Endothelial cell of umbilical vein (primary cell): ENCODE results near the gene LRRC43. TPM values are rescaled to one million over a fixed set of nuclear protein-coding genes. Genes with fewer than 3 reads are reported as not detected.

Source experiments
- BruUV-seq: library from RNA; stranded (reverse); fragments of 400-500 nt; replicated peaks from 2 replicates; lab custom pipeline; 2021; lab: Mats Ljungman, UMichigan
- CTCF ChIA-PET: fragments of 300-600, 350-600 bp; sonication (Branson Sonifier 250); formaldehyde crosslinking; loops from one replicate; lab custom pipeline; 2021; ENCODE audit warnings: antibody characterized with exemption, inconsistent platforms; lab: Charles Lee
- POLR2A ChIA-PET: fragments of 300-600, 350-600 bp; sonication (Branson Sonifier 250); formaldehyde crosslinking; loops from one replicate; lab custom pipeline; 2021; ENCODE audit warnings: antibody characterized with exemption, inconsistent platforms; lab: Charles Lee
- DNase-seq: peaks from one replicate; pipeline ENCODE4 v3.0.0-alpha.2; 2011; ENCODE audit warnings: low read depth, low spot score
- FAIRE-seq: peaks from 2 replicates; lab custom pipeline; 2011; peaks lifted over from hg19 to GRCh38; lab: Jason Lieb, UNC
- H2AFZ ChIP-seq: 2 replicates; pipeline ENCODE4 v1.6.0; 2012; ENCODE audit warnings: low read depth, low read length, control low read depth, inconsistent platforms
- H3K27ac ChIP-seq: 2 replicates; pipeline ENCODE4 v1.5.1; 2011; ENCODE audit warnings: low read depth, mild to moderate bottlenecking, control low read depth, low read length, moderate library complexity; ENCODE audit not compliant: insufficient read depth
- H3K27me3 ChIP-seq, 2 experiments: 2 replicates each; pipeline versions ENCODE4 v1.6.0 to v1.6.1; 2011; ENCODE audit warnings: low read length in 2 of 2, mixed read lengths in 1 of 2; ENCODE audit not compliant: control insufficient read depth in 2 of 2, insufficient read depth in 2 of 2
- H3K36me3 ChIP-seq, 2 experiments: 2 replicates in 1 of 2; 3 replicates in 1 of 2; pipeline ENCODE4 v1.5.1; 2011; ENCODE audit warnings: low read length in 2 of 2, mild to moderate bottlenecking in 1 of 2, moderate library complexity in 1 of 2; ENCODE audit not compliant: control insufficient read depth in 2 of 2, insufficient read depth in 2 of 2; ENCODE audit errors: extremely low read depth in 1 of 2
- H3K4me1 ChIP-seq: 3 replicates; pipeline ENCODE4 v1.5.1; 2011; ENCODE audit warnings: mild to moderate bottlenecking, low read length; ENCODE audit not compliant: control insufficient read depth, insufficient read depth; ENCODE audit errors: extremely low read depth
- H3K4me2 ChIP-seq: 2 replicates; pipeline ENCODE4 v1.6.1; 2011; ENCODE audit warnings: low read length, control low read depth, mixed read lengths; ENCODE audit not compliant: insufficient read depth
- H3K4me3 ChIP-seq, 3 experiments: fragments of 200-600 bp in 1 of 3; sonication (generic), shearing (Covaris generic) in 1 of 3; replicated peaks in 1 of 3; 2 replicates each; pipeline ENCODE4 v1.5.1; 2011 to 2016; ENCODE audit warnings: control low read depth in 3 of 3, low read length in 3 of 3, mild to moderate bottlenecking in 2 of 3, inconsistent platforms in 1 of 3, low read depth in 1 of 3, moderate library complexity in 1 of 3; ENCODE audit not compliant: insufficient read depth in 1 of 3
- H3K79me2 ChIP-seq: 2 replicates; pipeline ENCODE4 v1.6.0; 2012; ENCODE audit warnings: low read length, inconsistent platforms; ENCODE audit not compliant: control insufficient read depth, insufficient read depth
- H3K9ac ChIP-seq: replicated peaks from 2 replicates; pipeline ENCODE3; 2011; ENCODE audit warnings: low read length, control low read depth; ENCODE audit not compliant: insufficient read depth; ENCODE audit errors: extremely low read depth
- H3K9me1 ChIP-seq: replicated peaks from 3 replicates; pipeline ENCODE4 v1.6.0; 2011; ENCODE audit warnings: mild to moderate bottlenecking, low read length; ENCODE audit not compliant: control insufficient read depth, insufficient read depth; ENCODE audit errors: extremely low read depth
- H3K9me3 ChIP-seq: replicated peaks from 2 replicates; pipeline ENCODE4 v1.5.1; 2012; ENCODE audit warnings: low read length, inconsistent platforms; ENCODE audit not compliant: control insufficient read depth, insufficient read depth
- H4K20me1 ChIP-seq: replicated peaks from 2 replicates; pipeline ENCODE3; 2011; ENCODE audit warnings: mild to moderate bottlenecking, low read length; ENCODE audit not compliant: control insufficient read depth, insufficient read depth; ENCODE audit errors: extremely low read depth
- EZH2 ChIP-seq: IDR thresholded peaks from 2 replicates; pipeline ENCODE4 v1.6.1; 2012; ENCODE audit warnings: borderline replicate concordance, low read depth, mild to moderate bottlenecking, moderate library complexity, low read length, inconsistent platforms; ENCODE audit not compliant: severe bottlenecking
- FOS ChIP-seq: IDR thresholded peaks from 2 replicates; pipeline ENCODE4 v1.6.1; 2011; ENCODE audit warnings: mild to moderate bottlenecking, low read length, moderate library complexity, borderline replicate concordance; ENCODE audit not compliant: insufficient read depth
- GATA2 ChIP-seq: IDR thresholded peaks from 2 replicates; pipeline ENCODE4 v1.7.0; 2011; ENCODE audit warnings: low read depth, mild to moderate bottlenecking, moderate library complexity, mixed read lengths, low read length; ENCODE audit not compliant: insufficient read length, insufficient read depth
- JUN ChIP-seq: IDR thresholded peaks from 2 replicates; pipeline ENCODE4 v1.6.1; 2011; ENCODE audit warnings: borderline replicate concordance, low read depth; ENCODE audit not compliant: insufficient read length, insufficient read depth
- MYC ChIP-seq: IDR thresholded peaks from one replicate; pipeline ENCODE4 v1.6.1; 2011; ENCODE audit warnings: mild to moderate bottlenecking, low read depth, low read length
- POLR2A ChIP-seq: IDR thresholded peaks from 2 replicates; pipeline ENCODE4 v1.6.1; 2012; ENCODE audit warnings: low read depth, mild to moderate bottlenecking, control low read depth, low read length
- POLR2AphosphoS5 ChIP-seq: IDR thresholded peaks from 2 replicates; pipeline ENCODE4 v1.6.1; 2012; ENCODE audit warnings: low read depth, mild to moderate bottlenecking, control low read depth, low read length, moderate library complexity; ENCODE audit not compliant: insufficient read depth
- dilution Hi-C: fragments of 300-500 bp; cut with MboI; formaldehyde crosslinking; loops from one replicate; pipeline ENCODE4 v1.15.0; 2019; ENCODE audit warnings: low sequenced_read_pairs; ENCODE audit not compliant: extremely low pct_ligation_motif_present
- intact Hi-C: fragments of 100-400 bp; cut with micrococcal nuclease; formaldehyde crosslinking; loops from one replicate; pipeline ENCODE4 v1.10.0; 2022
- polyA plus RNA-seq, 4 experiments: library from polyadenylated mRNA; depleted of rRNA in 3 of 4; stranded (reverse) in 3 of 4; unstranded in 1 of 4; fragments of >200 nt; gene quantifications; 2 replicates each; pipeline versions ENCODE4 v1.2.1 to v1.2.3, GENCODE V29; 2011 to 2012; ENCODE audit warnings: missing spikeins in 1 of 4
- total RNA-seq: library from RNA; stranded (reverse); gene quantifications from 2 replicates; pipeline ENCODE4 v1.2.3, GENCODE V29; 2021
- TF ChIP-seq, protein P1 (sequence below): IDR thresholded peaks from 2 replicates; pipeline ENCODE4 v1.6.1; 2011; ENCODE audit not compliant: insufficient read depth, insufficient read length
- TF ChIP-seq, protein P2 (sequence below), 2 donors: IDR thresholded peaks; 1 replicate in 1 of 2; 2 replicates in 1 of 2; pipeline ENCODE4 v1.5.1; 2011; ENCODE audit warnings: low read length in 2 of 2, mild to moderate bottlenecking in 2 of 2, moderate library complexity in 2 of 2, control low read depth in 1 of 2, inconsistent platforms in 1 of 2, low read depth in 1 of 2; ENCODE audit not compliant: insufficient read depth in 1 of 2; ENCODE audit errors: extremely low read depth in 1 of 2

The LRRC43 gene
- total and polyA plus RNA-seq, 2 donors (not counting 3 experiments of a cell fraction or from before 2014, with no cell fraction given) = 3.1 to 3.4 TPM

DNA sequence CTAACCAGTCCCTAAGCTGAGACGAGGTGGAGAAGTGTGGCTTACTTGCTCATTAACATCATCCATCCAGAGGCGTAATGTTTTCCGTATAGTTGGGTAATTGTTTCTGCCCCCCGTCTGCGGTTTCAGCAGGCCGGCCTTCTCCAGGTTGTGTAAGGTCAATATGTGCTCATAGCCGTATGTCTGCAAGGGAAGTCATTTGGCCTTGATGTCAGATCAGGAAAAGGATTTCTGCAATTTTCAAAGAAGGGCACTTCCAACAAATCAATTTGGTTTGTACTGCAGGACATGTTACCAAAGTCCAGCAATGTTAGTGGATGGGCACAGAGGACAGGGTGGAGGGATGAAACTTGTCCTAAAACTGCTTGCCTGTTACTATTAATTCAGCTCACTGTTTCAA, 52.8 kb downstream of the LRRC43 start:
- no peak for FAIRE-seq
- POLR2A ChIA-PET = no interaction called here
- no TSS peak for BruUV-seq
- no peaks in the 10 kb centered on the region for H3K9me3 ChIP-seq
- no peaks in the 10 kb centered on the region for H3K79me2 ChIP-seq
- CTCF ChIA-PET = interaction anchor here (0.9 kb wide), 1 partner anchor 45 kb away, joined by 3 read pairs; no protein-coding TSS in a partner anchor
- H3K36me3 ChIP-seq = peaks cover 1 to 6% of the 10 kb centered on the region in 2 experiments
- TF ChIP-seq FOS (no peak), JUN (no peak), POLR2A (no peak), GATA2 (no peak), EZH2 (no peak), POLR2AphosphoS5 (no peak), MYC (no peak)
- TF ChIP-seq, protein P1, sequence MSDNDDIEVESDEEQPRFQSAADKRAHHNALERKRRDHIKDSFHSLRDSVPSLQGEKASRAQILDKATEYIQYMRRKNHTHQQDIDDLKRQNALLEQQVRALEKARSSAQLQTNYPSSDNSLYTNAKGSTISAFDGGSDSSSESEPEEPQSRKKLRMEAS = no peak
- TF ChIP-seq, protein P2, sequence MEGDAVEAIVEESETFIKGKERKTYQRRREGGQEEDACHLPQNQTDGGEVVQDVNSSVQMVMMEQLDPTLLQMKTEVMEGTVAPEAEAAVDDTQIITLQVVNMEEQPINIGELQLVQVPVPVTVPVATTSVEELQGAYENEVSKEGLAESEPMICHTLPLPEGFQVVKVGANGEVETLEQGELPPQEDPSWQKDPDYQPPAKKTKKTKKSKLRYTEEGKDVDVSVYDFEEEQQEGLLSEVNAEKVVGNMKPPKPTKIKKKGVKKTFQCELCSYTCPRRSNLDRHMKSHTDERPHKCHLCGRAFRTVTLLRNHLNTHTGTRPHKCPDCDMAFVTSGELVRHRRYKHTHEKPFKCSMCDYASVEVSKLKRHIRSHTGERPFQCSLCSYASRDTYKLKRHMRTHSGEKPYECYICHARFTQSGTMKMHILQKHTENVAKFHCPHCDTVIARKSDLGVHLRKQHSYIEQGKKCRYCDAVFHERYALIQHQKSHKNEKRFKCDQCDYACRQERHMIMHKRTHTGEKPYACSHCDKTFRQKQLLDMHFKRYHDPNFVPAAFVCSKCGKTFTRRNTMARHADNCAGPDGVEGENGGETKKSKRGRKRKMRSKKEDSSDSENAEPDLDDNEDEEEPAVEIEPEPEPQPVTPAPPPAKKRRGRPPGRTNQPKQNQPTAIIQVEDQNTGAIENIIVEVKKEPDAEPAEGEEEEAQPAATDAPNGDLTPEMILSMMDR (IDR thresholded peaks at IDR 0.05; ENCODE audit: extremely low read depth in 1 of 2, insufficient read depth in 1 of 2, low read depth in 1 of 2, low read length in 2 of 2) = no peak
- H2AFZ ChIP-seq = no peak overlapping the region
- H3K9ac ChIP-seq = no peak overlapping the region
- H3K27ac ChIP-seq = no peak overlapping the region
- intact Hi-C loops (no loop called here), dilution Hi-C loops (no loop called here)
- no peaks in the 10 kb centered on the region for H3K27me3 ChIP-seq
- no peaks in the 10 kb centered on the region for H3K9me1 ChIP-seq
- H3K4me3 ChIP-seq = no peak overlapping the region
- DNase-seq = no peak
- no peaks in the 10 kb centered on the region for H4K20me1 ChIP-seq
- H3K4me1 ChIP-seq = no peaks in the 10 kb centered on the region
- no peak overlapping the region for H3K4me2 ChIP-seq
